ENCODE measurements around the gene S100A1. TPM values are rescaled to one million over a fixed set of nuclear protein-coding genes. Genes with fewer than 3 reads are reported as not detected.
"Not testable (repeated sequence)": the region's sequence is repeated elsewhere in the genome, so short reads cannot be mapped to it uniquely, and the experiment has no call there.

The S100A1 gene
- total RNA-seq, 1 experiment from 2014 or later = 1.3 TPM

GRCh38 chr1:153578490-153578889 is 49.7 kb upstream of the S100A1 start (continued):
- no peak for TF ChIP-seq ZNF281 (CRISPR knock-in tag; IDR thresholded peaks at IDR 0.05)
- no peak for TF ChIP-seq SOX15 (CRISPR knock-in tag; IDR thresholded peaks at IDR 0.05)
- no peak for TF ChIP-seq JAZF1 (CRISPR knock-in tag; IDR thresholded peaks at IDR 0.05)
- TF ChIP-seq TCF7 (CRISPR knock-in tag; IDR thresholded peaks at IDR 0.05; ENCODE audit: low read depth) = no peak
- TF ChIP-seq RORB (CRISPR knock-in tag; IDR thresholded peaks at IDR 0.05) = no peak

DNA sequence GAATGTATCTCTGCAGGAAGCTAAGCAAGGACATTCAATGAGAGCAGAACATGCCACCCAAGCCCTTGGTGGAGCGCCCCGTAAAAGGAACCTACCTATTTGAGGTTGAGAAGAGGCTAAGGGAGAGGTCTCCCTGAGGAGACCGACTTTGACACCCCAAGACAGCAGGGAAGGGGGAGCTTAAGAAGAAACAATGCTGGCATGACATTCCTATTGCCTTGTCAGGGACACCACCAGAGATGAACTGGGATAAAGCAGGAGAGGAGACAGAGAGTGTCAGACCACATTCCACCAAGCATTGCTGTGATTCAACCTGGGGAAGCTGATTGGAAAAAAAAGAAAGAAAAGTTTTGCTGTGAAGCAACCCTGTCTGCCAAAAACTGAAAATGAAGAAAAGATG is 49.3 kb upstream of the S100A1 start:
- no peak overlapping the region for H3K27ac Mint-ChIP-seq
- DNase-seq (ENCODE audit: low spot score) = no peak

DNA sequence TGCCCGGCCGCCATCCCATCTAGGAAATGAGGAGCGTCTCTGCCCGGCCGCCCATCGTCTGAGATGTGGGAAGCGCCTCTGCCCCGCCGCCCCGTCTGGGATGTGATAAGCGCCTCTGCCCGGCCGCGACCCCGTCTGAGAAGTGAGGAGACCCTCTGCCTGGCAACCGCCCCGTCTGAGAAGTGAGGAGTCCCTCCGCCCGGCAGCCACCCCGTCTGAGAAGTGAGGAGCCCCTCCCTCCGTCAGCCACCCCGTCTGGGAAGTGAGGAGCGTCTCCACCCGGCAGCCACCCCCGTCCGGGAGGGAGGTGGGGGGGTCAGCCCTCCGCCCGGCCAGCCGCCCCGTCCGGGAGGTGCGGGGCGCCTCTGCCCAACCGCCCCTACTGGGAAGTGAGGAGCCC is 45.4 kb upstream of the S100A1 start:
- not testable (repeated sequence) for ATAC-seq

More for the DNA sequence above, 49.3 kb upstream of the S100A1 start:
- no peak for ATAC-seq
- ChIA-PET POLR2A (interaction anchor here (0.6 kb wide), 1 partner anchor 787 kb away, joined by 7 read pairs; no protein-coding TSS in a partner anchor), CTCF (interaction anchor here (1.2 to 2.4 kb wide), 3 partner anchors 11 to 48 kb away, joined by 5 to 9 read pairs (median 6); partner anchors contain the start of genes S100A13 and S100A16)
- 0 out of 2 replicates have a peak, but pooled peaks cover 2% of the 10 kb centered on the region for H3K27me3 Mint-ChIP-seq (ENCODE audit: low read depth)
- peaks cover 3% of the 10 kb centered on the region; the same call in 1 of the 2 replicates for H3K36me3 Mint-ChIP-seq
- H3K4me1 Mint-ChIP-seq = peaks cover 18% of the 10 kb centered on the region
- H3K4me3 Mint-ChIP-seq = no peak overlapping the region
- TF ChIP-seq CTCF (IDR thresholded peaks at IDR 0.05) (no peak), ZNF671 (CRISPR knock-in tag; IDR thresholded peaks at IDR 0.05) (no peak), ZNF423 (CRISPR knock-in tag; IDR thresholded peaks at IDR 0.05) (no peak), ZNF396 (CRISPR knock-in tag; IDR thresholded peaks at IDR 0.05; ENCODE audit: borderline replicate concordance) (no peak), ATF1 (CRISPR knock-in tag; IDR thresholded peaks at IDR 0.05) (no peak)
- no peaks in the 10 kb centered on the region for H3K9me3 Mint-ChIP-seq

DNA sequence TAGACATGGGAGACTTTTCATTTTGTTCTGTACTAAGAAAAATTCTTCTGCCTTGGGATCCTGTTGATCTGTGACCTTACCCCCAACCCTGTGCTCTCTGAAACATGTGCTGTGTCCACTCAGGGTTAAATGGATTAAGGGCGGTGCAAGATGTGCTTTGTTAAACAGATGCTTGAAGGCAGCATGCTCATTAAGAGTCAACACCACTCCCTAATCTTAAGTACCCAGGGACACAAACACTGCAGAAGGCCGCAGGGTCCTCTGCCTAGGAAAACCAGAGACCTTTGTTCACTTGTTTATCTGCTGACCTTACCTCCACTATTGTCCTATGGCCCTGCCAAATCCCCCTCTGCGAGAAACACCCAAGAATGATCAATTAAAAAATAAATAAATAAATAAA is 44.7 kb upstream of the S100A1 start:
- not testable (repeated sequence) for H3K4me3 Mint-ChIP-seq; DNase-seq (ENCODE audit: low spot score); ATAC-seq; H3K36me3 Mint-ChIP-seq; H3K27me3 Mint-ChIP-seq (ENCODE audit: low read depth); H3K9me3 Mint-ChIP-seq; H3K27ac Mint-ChIP-seq
- ChIA-PET POLR2A (interaction anchor here (0.7 kb wide), 1 partner anchor 711 kb away, joined by 3 read pairs; no protein-coding TSS in a partner anchor), CTCF (interaction anchor here (5.2 kb wide), 1 partner anchor 45 kb away, joined by 29 read pairs; the partner anchor contains the start of genes S100A1 and S100A13)
- H3K4me1 Mint-ChIP-seq = peaks cover 11% of the 10 kb centered on the region

More for the DNA sequence above, 45.4 kb upstream of the S100A1 start:
- H3K27ac Mint-ChIP-seq; POLR2A ChIA-PET; H3K9me3 Mint-ChIP-seq; H3K27me3 Mint-ChIP-seq (ENCODE audit: low read depth); H3K4me3 Mint-ChIP-seq; DNase-seq (ENCODE audit: low spot score); H3K36me3 Mint-ChIP-seq: not testable (repeated sequence)
- peaks cover 15% of the 10 kb centered on the region for H3K4me1 Mint-ChIP-seq
- CTCF ChIA-PET = interaction anchor here (0.9 to 5.2 kb wide), 3 partner anchors 10 to 45 kb away, joined by 3 to 29 read pairs (median 3); partner anchors contain the start of genes S100A1 and S100A13

DNA sequence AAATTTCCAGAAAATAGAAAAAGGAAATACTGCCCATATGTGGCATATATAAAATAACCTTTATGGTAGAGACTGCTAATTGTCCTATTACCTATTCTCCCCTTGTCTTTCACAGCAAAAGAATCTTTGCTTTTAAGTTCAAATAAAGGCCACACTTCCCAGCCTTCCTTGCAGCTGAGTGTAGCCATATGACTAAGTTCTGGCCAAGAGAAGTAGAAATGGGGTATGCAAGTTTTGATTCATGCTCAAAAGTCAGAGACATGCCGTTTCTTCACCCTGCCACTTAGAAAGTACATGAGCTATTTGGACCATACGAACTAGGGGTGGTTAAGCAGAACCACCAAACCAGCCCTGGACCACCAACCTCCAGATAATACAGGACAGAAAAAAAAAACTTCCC is 44.3 kb upstream of the S100A1 start:
- Mint-ChIP-seq H3K4me3 (no peak overlapping the region), H3K9me3 (no peaks in the 10 kb centered on the region), H3K4me1 (peaks cover 6% of the 10 kb centered on the region), H3K27me3 (ENCODE audit: low read depth) (no peaks in the 10 kb centered on the region), H3K27ac (no peak overlapping the region), H3K36me3 (no peaks in the 10 kb centered on the region)
- DNase-seq (ENCODE audit: low spot score) (no peak), ATAC-seq (no peak)
- POLR2A ChIA-PET = interaction anchor here (0.7 kb wide), 1 partner anchor 711 kb away, joined by 3 read pairs; no protein-coding TSS in a partner anchor
- CTCF ChIA-PET = interaction anchor here (1.3 to 5.2 kb wide), 3 partner anchors 12 to 44 kb away, joined by 3 to 29 read pairs (median 9); partner anchors contain the start of genes S100A1 and S100A13
- TF ChIP-seq, protein P1, sequence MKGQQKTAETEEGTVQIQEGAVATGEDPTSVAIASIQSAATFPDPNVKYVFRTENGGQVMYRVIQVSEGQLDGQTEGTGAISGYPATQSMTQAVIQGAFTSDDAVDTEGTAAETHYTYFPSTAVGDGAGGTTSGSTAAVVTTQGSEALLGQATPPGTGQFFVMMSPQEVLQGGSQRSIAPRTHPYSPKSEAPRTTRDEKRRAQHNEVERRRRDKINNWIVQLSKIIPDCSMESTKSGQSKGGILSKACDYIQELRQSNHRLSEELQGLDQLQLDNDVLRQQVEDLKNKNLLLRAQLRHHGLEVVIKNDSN (CRISPR knock-in tag; IDR thresholded peaks at IDR 0.05) = no peak
- TF ChIP-seq, protein P2, sequence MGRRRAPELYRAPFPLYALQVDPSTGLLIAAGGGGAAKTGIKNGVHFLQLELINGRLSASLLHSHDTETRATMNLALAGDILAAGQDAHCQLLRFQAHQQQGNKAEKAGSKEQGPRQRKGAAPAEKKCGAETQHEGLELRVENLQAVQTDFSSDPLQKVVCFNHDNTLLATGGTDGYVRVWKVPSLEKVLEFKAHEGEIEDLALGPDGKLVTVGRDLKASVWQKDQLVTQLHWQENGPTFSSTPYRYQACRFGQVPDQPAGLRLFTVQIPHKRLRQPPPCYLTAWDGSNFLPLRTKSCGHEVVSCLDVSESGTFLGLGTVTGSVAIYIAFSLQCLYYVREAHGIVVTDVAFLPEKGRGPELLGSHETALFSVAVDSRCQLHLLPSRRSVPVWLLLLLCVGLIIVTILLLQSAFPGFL (CRISPR knock-in tag; IDR thresholded peaks at IDR 0.05; ENCODE audit: borderline replicate concordance) = no peak
- TF ChIP-seq TCF7 (CRISPR knock-in tag; IDR thresholded peaks at IDR 0.05; ENCODE audit: low read depth) (no peak), FOXP1 (CRISPR knock-in tag; IDR thresholded peaks at IDR 0.05; ENCODE audit: borderline replicate concordance) (no peak), ESRRA (CRISPR knock-in tag; IDR thresholded peaks at IDR 0.05; ENCODE audit: borderline replicate concordance) (no peak)
- TF ChIP-seq, protein P3, sequence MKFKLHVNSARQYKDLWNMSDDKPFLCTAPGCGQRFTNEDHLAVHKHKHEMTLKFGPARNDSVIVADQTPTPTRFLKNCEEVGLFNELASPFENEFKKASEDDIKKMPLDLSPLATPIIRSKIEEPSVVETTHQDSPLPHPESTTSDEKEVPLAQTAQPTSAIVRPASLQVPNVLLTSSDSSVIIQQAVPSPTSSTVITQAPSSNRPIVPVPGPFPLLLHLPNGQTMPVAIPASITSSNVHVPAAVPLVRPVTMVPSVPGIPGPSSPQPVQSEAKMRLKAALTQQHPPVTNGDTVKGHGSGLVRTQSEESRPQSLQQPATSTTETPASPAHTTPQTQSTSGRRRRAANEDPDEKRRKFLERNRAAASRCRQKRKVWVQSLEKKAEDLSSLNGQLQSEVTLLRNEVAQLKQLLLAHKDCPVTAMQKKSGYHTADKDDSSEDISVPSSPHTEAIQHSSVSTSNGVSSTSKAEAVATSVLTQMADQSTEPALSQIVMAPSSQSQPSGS (CRISPR knock-in tag; IDR thresholded peaks at IDR 0.05; ENCODE audit: borderline replicate concordance, low read depth) = no peak
